ENCODE results near the gene ARHGEF6.

The ARHGEF6 gene

GRCh38 chrX:136742721-136743379 is 37.9 kb downstream of the ARHGEF6 start:
- no peak for DNase-seq

- no peak for DNase-seq
Observed at GRCh38 chrX:136738049-136738729, 42.5 kb downstream of the ARHGEF6 start.

- DNase-seq: no peak
Observed at GRCh38 chrX:136736690-136737089, 44.0 kb downstream of the ARHGEF6 start.

GRCh38 chrX:136735601-136736000 is 45.1 kb downstream of the ARHGEF6 start:
- DNase-seq: no peak

GRCh38 chrX:136733613-136734012 is 47.1 kb downstream of the ARHGEF6 start:
- DNase-seq: no peak

GRCh38 chrX:136731798-136732197 is 48.9 kb downstream of the ARHGEF6 start:
- DNase-seq: no peak

- no peak for DNase-seq
Observed at GRCh38 chrX:136731207-136731782, 49.4 kb downstream of the ARHGEF6 start.

GRCh38 chrX:136728393-136728792 is 52.3 kb downstream of the ARHGEF6 start:
- DNase-seq: no peak

GRCh38 chrX:136725441-136726104 is 55.2 kb downstream of the ARHGEF6 start:
- DNase-seq: no peak

GRCh38 chrX:136718091-136718490 is 62.6 kb downstream of the ARHGEF6 start:
- no peak for DNase-seq

GRCh38 chrX:136714626-136715599 is 65.8 kb downstream of the ARHGEF6 start:
- DNase-seq: peak; percentile 45

GRCh38 chrX:136712650-136713310 is 68.0 kb downstream of the ARHGEF6 start:
- DNase-seq: no peak

GRCh38 chrX:136711147-136711546 is 69.6 kb downstream of the ARHGEF6 start:
- peak; percentile 5 for DNase-seq

GRCh38 chrX:136710325-136710951 is 70.3 kb downstream of the ARHGEF6 start:
- no peak for DNase-seq

- DNase-seq: peak; percentile 26
Observed at GRCh38 chrX:136708348-136708747, 72.4 kb downstream of the ARHGEF6 start.

- no peak for DNase-seq
Observed at GRCh38 chrX:136697156-136697555, 83.6 kb downstream of the ARHGEF6 start.

GRCh38 chrX:136694431-136695087 is 86.2 kb downstream of the ARHGEF6 start:
- peak; percentile 44 for DNase-seq

GRCh38 chrX:136692271-136692670 is 88.5 kb downstream of the ARHGEF6 start:
- no peak for DNase-seq

- no peak for DNase-seq
Observed at GRCh38 chrX:136691028-136691809, 89.5 kb downstream of the ARHGEF6 start.

GRCh38 chrX:136689436-136689835 is 91.3 kb downstream of the ARHGEF6 start:
- no peak for DNase-seq
